ENCODE data around the gene CENPE. TPM values are rescaled to one million over a fixed set of nuclear protein-coding genes. Genes with fewer than 3 reads are reported as not detected.
"Not testable (repeated sequence)": the region's sequence is repeated elsewhere in the genome, so short reads cannot be mapped to it uniquely, and the experiment has no call there.

The CENPE gene
- total RNA-seq, 2 donors from 2014 or later: 0.41 to 1.3 TPM

GRCh38 chr4:103193457-103193856, 4.7 kb downstream of the CENPE start:
- no peak overlapping the region for H3K27ac ChIP-seq
- no peak for TF ChIP-seq CTCF (IDR thresholded peaks at IDR 0.05)
- no peak overlapping the region for H3K4me3 ChIP-seq
- H3K4me1 ChIP-seq (ENCODE audit: control insufficient read depth in 1 of 2, low read depth in 2 of 2): peaks cover 4% of the 10 kb centered on the region in 2 donors
- no peaks in the 10 kb centered on the region for H3K36me3 ChIP-seq
- DNase-seq (ENCODE audit: low spot score) (no peak), ATAC-seq (ENCODE audit: insufficient number of reproducible peaks, low FRiP score, low read depth) (no peak)
- H3K9me3 ChIP-seq: no peaks in the 10 kb centered on the region
- H3K27me3 ChIP-seq (replicated peaks; ENCODE audit: insufficient read depth): no peaks in the 10 kb centered on the region

- H3K36me3 ChIP-seq: no peaks in the 10 kb centered on the region
- DNase-seq (ENCODE audit: low spot score) (no peak), ATAC-seq (ENCODE audit: insufficient number of reproducible peaks, low FRiP score, low read depth) (no peak)
- no peaks in the 10 kb centered on the region for H3K9me3 ChIP-seq
- no peak for TF ChIP-seq CTCF (IDR thresholded peaks at IDR 0.05)
- no peak overlapping the region for H3K27ac ChIP-seq
- no peak overlapping the region for H3K4me3 ChIP-seq
- no peaks in the 10 kb centered on the region for H3K27me3 ChIP-seq (replicated peaks; ENCODE audit: insufficient read depth)
- H3K4me1 ChIP-seq (ENCODE audit: control insufficient read depth in 1 of 2, low read depth in 2 of 2): no peaks in the 10 kb centered on the region
Observed at GRCh38 chr4:103171006-103171405, 27.1 kb downstream of the CENPE start.

- not testable (repeated sequence) for H3K27ac ChIP-seq; H3K27me3 ChIP-seq (replicated peaks; ENCODE audit: insufficient read depth); DNase-seq (ENCODE audit: low spot score); H3K9me3 ChIP-seq; ATAC-seq (ENCODE audit: insufficient number of reproducible peaks, low FRiP score, low read depth); H3K4me1 ChIP-seq (ENCODE audit: control insufficient read depth in 1 of 2, low read depth in 2 of 2); H3K36me3 ChIP-seq; H3K4me3 ChIP-seq
Observed at GRCh38 chr4:103169750-103170149, 28.4 kb downstream of the CENPE start.

GRCh38 chr4:103168993-103169392, 29.1 kb downstream of the CENPE start:
- H3K4me3 ChIP-seq: no peak overlapping the region
- no peaks in the 10 kb centered on the region for H3K4me1 ChIP-seq (ENCODE audit: control insufficient read depth in 1 of 2, low read depth in 2 of 2)
- no peak for TF ChIP-seq CTCF (IDR thresholded peaks at IDR 0.05)
- DNase-seq (ENCODE audit: low spot score) (no peak), ATAC-seq (ENCODE audit: insufficient number of reproducible peaks, low FRiP score, low read depth) (no peak)
- no peaks in the 10 kb centered on the region for H3K36me3 ChIP-seq
- no peaks in the 10 kb centered on the region for H3K9me3 ChIP-seq
- no peak overlapping the region for H3K27ac ChIP-seq
- no peaks in the 10 kb centered on the region for H3K27me3 ChIP-seq (replicated peaks; ENCODE audit: insufficient read depth)

- no peaks in the 10 kb centered on the region for H3K36me3 ChIP-seq
- no peak for TF ChIP-seq CTCF (IDR thresholded peaks at IDR 0.05)
- no peak overlapping the region for H3K27ac ChIP-seq
- no peak overlapping the region for H3K4me3 ChIP-seq
- no peaks in the 10 kb centered on the region for H3K4me1 ChIP-seq (ENCODE audit: control insufficient read depth in 1 of 2, low read depth in 2 of 2)
- no peaks in the 10 kb centered on the region for H3K9me3 ChIP-seq
- ATAC-seq (ENCODE audit: insufficient number of reproducible peaks, low FRiP score, low read depth) (no peak), DNase-seq (ENCODE audit: low spot score) (no peak)
- H3K27me3 ChIP-seq (replicated peaks; ENCODE audit: insufficient read depth): no peaks in the 10 kb centered on the region
Observed at GRCh38 chr4:103162176-103162575, 36.0 kb downstream of the CENPE start.

- Histone ChIP-seq H3K9me3 (no peaks in the 10 kb centered on the region), H3K4me1 (ENCODE audit: control insufficient read depth in 1 of 2, low read depth in 2 of 2) (no peaks in the 10 kb centered on the region), H3K4me3 (no peak overlapping the region), H3K27me3 (replicated peaks; ENCODE audit: insufficient read depth) (no peaks in the 10 kb centered on the region), H3K36me3 (no peaks in the 10 kb centered on the region), H3K27ac (no peak overlapping the region)
- no peak for TF ChIP-seq CTCF (IDR thresholded peaks at IDR 0.05)
- DNase-seq (ENCODE audit: low spot score) (no peak), ATAC-seq (ENCODE audit: insufficient number of reproducible peaks, low FRiP score, low read depth) (no peak)
Observed at GRCh38 chr4:103158760-103159159, 39.4 kb downstream of the CENPE start.
